Esophagus muscularis mucosa (tissue), 3 donors: ENCODE results near the gene TRHDE.

Experiments used
- EP300 ChIP-seq: sonication (generic); formaldehyde crosslinking; IDR thresholded peaks from one replicate; pipeline ENCODE4 v1.6.1; 2017; ENCODE audit warnings: antibody characterized with exemption
- POLR2A ChIP-seq: fragments of 450-650 bp; IDR thresholded peaks from one replicate; pipeline ENCODE4 v1.6.1; 2017; ENCODE audit warnings: antibody characterized with exemption, moderate library complexity, mild to moderate bottlenecking, low read depth
- POLR2AphosphoS5 ChIP-seq, 2 donors: sonication (generic); formaldehyde crosslinking; IDR thresholded peaks; one replicate each; pipeline ENCODE4 v1.6.1; 2017; ENCODE audit warnings: antibody characterized with exemption in 2 of 2

GRCh38 chr12:72716221-72716620 lies 444.1 kb downstream of the TRHDE start:
- TF ChIP-seq POLR2AphosphoS5 (IDR thresholded peaks at IDR 0.05) (no peak), EP300 (no peak), POLR2A (no peak)
